ENCODE results near the gene KRTAP29-1. TPM values are rescaled to one million over a fixed set of nuclear protein-coding genes. Genes with fewer than 3 reads are reported as not detected.
A peak's percentile ranks its signal among the peaks of the same experiment; 100 is the strongest.

The KRTAP29-1 gene
- polyA plus RNA-seq, 1 donor (not counting 4 experiments of a cell fraction or from before 2014, with no cell fraction given) = not detected

DNA sequence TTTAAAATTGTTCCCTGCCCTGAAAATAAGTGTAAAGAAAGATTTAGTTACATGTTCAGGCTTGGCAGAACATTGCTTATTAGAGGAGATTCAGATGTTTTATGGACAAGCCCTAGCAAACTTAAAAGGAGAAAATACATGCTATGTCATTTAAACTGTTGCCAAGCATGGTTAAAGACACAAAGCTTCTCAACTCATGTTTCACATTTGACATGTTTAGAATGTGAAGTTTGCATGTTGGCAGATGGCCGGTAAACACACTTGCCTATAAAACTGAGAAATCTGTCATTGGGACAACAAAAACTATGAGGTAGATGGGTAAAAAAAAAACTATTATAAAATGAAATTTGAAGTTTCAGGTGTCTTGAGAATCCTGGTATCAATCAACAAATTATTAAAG, 5.8 kb downstream of the KRTAP29-1 start:
- H2AFZ ChIP-seq (ENCODE audit: control insufficient read depth, low read length) = peak overlapping the region; percentile 49
- TF ChIP-seq, protein P1, sequence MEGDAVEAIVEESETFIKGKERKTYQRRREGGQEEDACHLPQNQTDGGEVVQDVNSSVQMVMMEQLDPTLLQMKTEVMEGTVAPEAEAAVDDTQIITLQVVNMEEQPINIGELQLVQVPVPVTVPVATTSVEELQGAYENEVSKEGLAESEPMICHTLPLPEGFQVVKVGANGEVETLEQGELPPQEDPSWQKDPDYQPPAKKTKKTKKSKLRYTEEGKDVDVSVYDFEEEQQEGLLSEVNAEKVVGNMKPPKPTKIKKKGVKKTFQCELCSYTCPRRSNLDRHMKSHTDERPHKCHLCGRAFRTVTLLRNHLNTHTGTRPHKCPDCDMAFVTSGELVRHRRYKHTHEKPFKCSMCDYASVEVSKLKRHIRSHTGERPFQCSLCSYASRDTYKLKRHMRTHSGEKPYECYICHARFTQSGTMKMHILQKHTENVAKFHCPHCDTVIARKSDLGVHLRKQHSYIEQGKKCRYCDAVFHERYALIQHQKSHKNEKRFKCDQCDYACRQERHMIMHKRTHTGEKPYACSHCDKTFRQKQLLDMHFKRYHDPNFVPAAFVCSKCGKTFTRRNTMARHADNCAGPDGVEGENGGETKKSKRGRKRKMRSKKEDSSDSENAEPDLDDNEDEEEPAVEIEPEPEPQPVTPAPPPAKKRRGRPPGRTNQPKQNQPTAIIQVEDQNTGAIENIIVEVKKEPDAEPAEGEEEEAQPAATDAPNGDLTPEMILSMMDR (optimal IDR thresholded peaks at IDR 0.05 in 1 of 3, IDR thresholded peaks at IDR 0.05 in 1 of 3, conservative IDR thresholded peaks at IDR 0.05 in 1 of 3; ENCODE audit: extremely low read depth in 1 of 3, insufficient read depth in 2 of 3, low read length in 3 of 3) = no peak
- no peak for TF ChIP-seq EZH2 (IDR thresholded peaks at IDR 0.05; ENCODE audit: low read length)
- H3K27me3 ChIP-seq (ENCODE audit: control insufficient read depth, extremely low read depth, insufficient read depth, low read length) = no peaks in the 10 kb centered on the region
- no peaks in the 10 kb centered on the region for H3K79me2 ChIP-seq (ENCODE audit: control insufficient read depth, insufficient read depth, low read length)
- DNase-seq (ENCODE audit: low read depth, low spot score) = no peak
- no peak for FAIRE-seq
- H3K9ac ChIP-seq (ENCODE audit: control insufficient read depth, extremely low read depth, insufficient read depth, low read length) = no peak overlapping the region
- no peak overlapping the region for H3K4me3 ChIP-seq (ENCODE audit: control insufficient read depth in 2 of 3, extremely low read depth in 1 of 3, insufficient read depth in 2 of 3, low read depth in 1 of 3, low read length in 3 of 3)
- H3K36me3 ChIP-seq (ENCODE audit: control insufficient read depth in 2 of 2, extremely low read depth in 1 of 2, insufficient read depth in 2 of 2, low read length in 2 of 2) = no peaks in the 10 kb centered on the region
- no peak overlapping the region for H3K4me2 ChIP-seq (ENCODE audit: control insufficient read depth, extremely low read depth, insufficient read depth, low read depth, low read length)
- dilution Hi-C loops (cut with MboI; ENCODE audit: extremely low pct_ligation_motif_present, low sequenced_read_pairs) = no loop called here
- H4K20me1 ChIP-seq (ENCODE audit: control insufficient read depth, extremely low read depth, insufficient read depth, low read length) = no peaks in the 10 kb centered on the region
- no peaks in the 10 kb centered on the region for H3K9me3 ChIP-seq (ENCODE audit: control insufficient read depth, low read depth, low read length)
- no peak overlapping the region for H3K27ac ChIP-seq (ENCODE audit: control insufficient read depth, insufficient read depth, low read length)
- H3K9me1 ChIP-seq (ENCODE audit: control insufficient read depth, extremely low read depth, insufficient read depth, low read length) = no peaks in the 10 kb centered on the region
- peaks cover 12% of the 10 kb centered on the region for H3K4me1 ChIP-seq (ENCODE audit: control insufficient read depth, extremely low read depth, insufficient read depth, low read length)

DNA sequence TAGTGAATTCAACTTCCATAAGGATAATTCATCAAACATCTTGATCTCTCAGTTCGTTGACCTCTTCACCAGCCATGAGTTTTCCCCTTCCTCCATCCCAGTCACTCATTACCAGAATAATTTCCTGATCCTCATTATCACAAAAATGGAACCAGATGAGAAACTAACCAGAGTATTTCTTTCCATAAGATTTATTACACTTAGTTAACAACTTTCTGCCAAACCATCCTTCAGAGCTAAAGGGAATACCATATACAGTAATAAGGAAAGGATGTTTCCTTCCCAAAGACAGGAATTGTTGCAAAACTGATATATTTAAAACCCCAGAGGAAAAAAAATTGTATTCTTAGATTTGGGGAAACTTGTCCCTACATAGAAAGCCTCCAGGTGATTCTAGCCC, 8.6 kb downstream of the KRTAP29-1 start:
- Histone ChIP-seq H3K79me2 (ENCODE audit: control insufficient read depth, insufficient read depth, low read length) (no peaks in the 10 kb centered on the region), H3K4me3 (ENCODE audit: control insufficient read depth in 2 of 3, extremely low read depth in 1 of 3, insufficient read depth in 2 of 3, low read depth in 1 of 3, low read length in 3 of 3) (no peak overlapping the region), H3K9me3 (ENCODE audit: control insufficient read depth, low read depth, low read length) (no peaks in the 10 kb centered on the region), H3K4me2 (ENCODE audit: control insufficient read depth, extremely low read depth, insufficient read depth, low read depth, low read length) (no peak overlapping the region), H3K9ac (ENCODE audit: control insufficient read depth, extremely low read depth, insufficient read depth, low read length) (no peak overlapping the region), H3K4me1 (ENCODE audit: control insufficient read depth, extremely low read depth, insufficient read depth, low read length) (peaks cover 13% of the 10 kb centered on the region), H4K20me1 (ENCODE audit: control insufficient read depth, extremely low read depth, insufficient read depth, low read length) (no peaks in the 10 kb centered on the region), H3K36me3 (ENCODE audit: control insufficient read depth in 2 of 2, extremely low read depth in 1 of 2, insufficient read depth in 2 of 2, low read length in 2 of 2) (no peaks in the 10 kb centered on the region), H3K27ac (ENCODE audit: control insufficient read depth, insufficient read depth, low read length) (no peak overlapping the region), H2AFZ (ENCODE audit: control insufficient read depth, low read length) (no peak overlapping the region), H3K9me1 (ENCODE audit: control insufficient read depth, extremely low read depth, insufficient read depth, low read length) (no peaks in the 10 kb centered on the region), H3K27me3 (ENCODE audit: control insufficient read depth, extremely low read depth, insufficient read depth, low read length) (no peaks in the 10 kb centered on the region)
- dilution Hi-C loops (cut with MboI; ENCODE audit: extremely low pct_ligation_motif_present, low sequenced_read_pairs) = no loop called here
- no peak for DNase-seq (ENCODE audit: low read depth, low spot score)
- no peak for FAIRE-seq
- TF ChIP-seq, protein P1 (optimal IDR thresholded peaks at IDR 0.05 in 1 of 3, IDR thresholded peaks at IDR 0.05 in 1 of 3, conservative IDR thresholded peaks at IDR 0.05 in 1 of 3; ENCODE audit: extremely low read depth in 1 of 3, insufficient read depth in 2 of 3, low read length in 3 of 3) = no peak
